A549 (cell line): ENCODE results near the gene FNIP2. TPM values are rescaled to one million over a fixed set of nuclear protein-coding genes. Genes with fewer than 3 reads are reported as not detected.

Experiments used
- ATAC-seq, 2 experiments: fragments of 200-7000 bp in 1 of 2; fragments of >200 bp in 1 of 2; cut with Nextera tagmentation in 1 of 2; cut with Tn5 transposase in 1 of 2; 3 replicates each; pipeline versions ENCODE4 v1.8.0 to v1.9.1; 2018 to 2020; ENCODE audit warnings: mild to moderate bottlenecking in 1 of 2, moderate library complexity in 1 of 2
- CTCF ChIA-PET: fragments of 300-600 bp; sonication (Branson Sonifier 250); formaldehyde crosslinking; extraction: SDS; loops from one replicate; lab custom pipeline; 2021; ENCODE audit warnings: antibody characterized with exemption, inconsistent platforms; lab: Yijun Ruan, JAX
- POLR2A ChIA-PET: fragments of 350-600 bp; formaldehyde crosslinking; extraction: SDS; loops from one replicate; lab custom pipeline; 2021; ENCODE audit warnings: antibody characterized with exemption, inconsistent platforms; lab: Yijun Ruan, JAX
- DNase-seq, 2 experiments: peaks; one replicate each; pipeline versions ENCODE4 v3.0.0 to v3.0.0-alpha.2; 2011 to 2016; ENCODE audit warnings: low read depth in 1 of 2, low spot score in 1 of 2
- FAIRE-seq: peaks from 2 replicates; lab custom pipeline; 2011; peaks lifted over from hg19 to GRCh38; lab: Jason Lieb, UNC
- H3K27ac ChIP-seq, 2 experiments: fragments of >200 bp; sonication (Bioruptor Twin); formaldehyde crosslinking; 3 replicates each; pipeline ENCODE4 v1.5.1; 2016 to 2017
- H3K4me1 ChIP-seq: fragments of >200 bp; sonication (Bioruptor Twin); formaldehyde crosslinking; 3 replicates; pipeline ENCODE4 v1.6.1; 2016
- H3K4me2 ChIP-seq: fragments of >200 bp; sonication (Bioruptor Twin); formaldehyde crosslinking; 3 replicates; pipeline ENCODE4 v1.6.1; 2016
- H3K4me3 ChIP-seq: fragments of >200 bp; sonication (Bioruptor Twin); formaldehyde crosslinking; 3 replicates; pipeline ENCODE4 v1.5.1; 2016
- H3K9me3 ChIP-seq: fragments of >200 bp; sonication (Bioruptor Twin); formaldehyde crosslinking; 3 replicates; pipeline ENCODE4 v1.6.1; 2016
- CTCF ChIP-seq: fragments of >200 bp; sonication (Bioruptor Twin); formaldehyde crosslinking; IDR thresholded peaks from 3 replicates; pipeline ENCODE4 v1.5.1; 2016
- ESRRA ChIP-seq: fragments of 150-350 bp; IDR thresholded peaks from 2 replicates; pipeline ENCODE4 v1.6.1; 2014; ENCODE audit warnings: mild to moderate bottlenecking, low read length, borderline replicate concordance
- FOXS1 ChIP-seq: fragments of 250-450 bp; sonication (Bioruptor Pico); IDR thresholded peaks from 2 replicates; pipeline ENCODE4 v1.5.0; 2020; ENCODE audit warnings: mild to moderate bottlenecking, moderate library complexity
- HDAC2 ChIP-seq: fragments of 200-600 bp; sonication (generic); IDR thresholded peaks from 2 replicates; pipeline ENCODE4 v1.6.1; 2016
- HES2 ChIP-seq: fragments of >200 bp; sonication (Bioruptor Twin); formaldehyde crosslinking; IDR thresholded peaks from 2 replicates; pipeline ENCODE4 v1.6.1; 2016
- JUN ChIP-seq, 2 experiments: fragments of >200 bp; sonication (Bioruptor Twin); formaldehyde crosslinking; IDR thresholded peaks; 2 replicates in 1 of 2; 3 replicates in 1 of 2; pipeline ENCODE4 v1.6.1; 2016 to 2017
- KDM1A ChIP-seq: fragments of 200-600 bp; sonication (generic); IDR thresholded peaks from 2 replicates; pipeline ENCODE4 v1.6.1; 2016; ENCODE audit warnings: low read depth, mild to moderate bottlenecking
- NPAS2 ChIP-seq: fragments of 250-450 bp; sonication (Bioruptor Pico); IDR thresholded peaks from 2 replicates; pipeline ENCODE4 v1.8.0; 2022; ENCODE audit warnings: mild to moderate bottlenecking, moderate library complexity, borderline replicate concordance
- PBX3 ChIP-seq: IDR thresholded peaks from 2 replicates; pipeline ENCODE4 v1.6.1; 2012
- PHF8 ChIP-seq: fragments of 200-600 bp; sonication (generic); IDR thresholded peaks from 2 replicates; pipeline ENCODE4 v1.6.1; 2016; ENCODE audit warnings: low read depth, mild to moderate bottlenecking, antibody characterized with exemption, moderate library complexity, borderline replicate concordance
- POLR2A ChIP-seq: IDR thresholded peaks from 2 replicates; pipeline ENCODE4 v1.6.1; 2012; ENCODE audit warnings: mild to moderate bottlenecking, low read length
- RFX5 ChIP-seq: fragments of 450-650 bp; IDR thresholded peaks from 2 replicates; pipeline ENCODE4 v1.7.1; 2014; ENCODE audit warnings: antibody characterized with exemption, mild to moderate bottlenecking, moderate library complexity
- SMC3 ChIP-seq: fragments of >200 bp; sonication (Bioruptor Twin); formaldehyde crosslinking; IDR thresholded peaks from 3 replicates; pipeline ENCODE4 v1.6.1; 2018; ENCODE audit warnings: inconsistent platforms
- SREBF2 ChIP-seq: fragments of 450-650 bp; IDR thresholded peaks from 2 replicates; pipeline ENCODE4 v1.6.1; 2014; ENCODE audit warnings: mild to moderate bottlenecking, moderate library complexity
- TFCP2L1 ChIP-seq: fragments of 250-450 bp; sonication (Bioruptor Pico); IDR thresholded peaks from 2 replicates; pipeline ENCODE4 v1.5.0; 2021; ENCODE audit warnings: mild to moderate bottlenecking
- WGBS: methylation state at CpG from one replicate; pipeline ENCODE4 v1.1.6; 2017; ENCODE audit errors: missing lambda C conversion rate; 5-methylcytosine and 5-hydroxymethylcytosine counted together
- polyA plus RNA-seq, 4 experiments: library from polyadenylated mRNA; depleted of rRNA in 3 of 4; stranded (reverse); fragments of >200 nt; fragmentation: RNase III in 1 of 4; extraction: RNeasy Plus Mini Kit Qiagen cat#74134 plus additional on column Dnase treatment in 1 of 4; gene quantifications; 2 replicates in 3 of 4; 3 replicates in 1 of 4; pipeline ENCODE4 v1.2.3, GENCODE V29; 2011 to 2017
- TF ChIP-seq, protein P1 (sequence below): IDR thresholded peaks from 2 replicates; pipeline ENCODE4 v1.6.1; 2012
- TF ChIP-seq, protein P2 (sequence below): fragments of 150-350 bp; IDR thresholded peaks from 2 replicates; pipeline ENCODE4 v1.6.1; 2014; ENCODE audit warnings: low read depth, mild to moderate bottlenecking, low read length
- TF ChIP-seq, protein P3 (sequence below): fragments of >200 bp; sonication (Bioruptor Twin); formaldehyde crosslinking; IDR thresholded peaks from 3 replicates; pipeline ENCODE4 v1.6.1; 2016

FNIP2 gene
- polyA plus RNA-seq, 2 of the 4 experiments (the other 2 are of a cell fraction), result 2.0 to 2.5 TPM

GRCh38 chr4:158891256-158891655 is 122.4 kb downstream of the FNIP2 start:
- no peak overlapping the region for H3K4me2 ChIP-seq
- ATAC-seq (no peak), FAIRE-seq (no peak), DNase-seq (no peak)
- H3K27ac ChIP-seq, result no peak overlapping the region
- peaks cover 6% of the 10 kb centered on the region; the same call in 1 of the 3 replicates for H3K4me1 ChIP-seq
- H3K4me3 ChIP-seq, result no peak overlapping the region
- POLR2A ChIA-PET, result no interaction called here
- no peaks in the 10 kb centered on the region for H3K9me3 ChIP-seq
- 95% methylated on average over 3 of the region's 3 CpGs for WGBS
- CTCF ChIA-PET, result interaction anchor here (0.6 kb wide), 1 partner anchor 285 kb away, joined by 4 read pairs; no protein-coding TSS in a partner anchor
- TF ChIP-seq, protein P1, sequence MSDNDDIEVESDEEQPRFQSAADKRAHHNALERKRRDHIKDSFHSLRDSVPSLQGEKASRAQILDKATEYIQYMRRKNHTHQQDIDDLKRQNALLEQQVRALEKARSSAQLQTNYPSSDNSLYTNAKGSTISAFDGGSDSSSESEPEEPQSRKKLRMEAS, result no peak
- TF ChIP-seq TFCP2L1 (CRISPR knock-in tag) (no peak), RFX5 (no peak), HDAC2 (no peak), PHF8 (no peak), FOXS1 (CRISPR knock-in tag) (no peak), NPAS2 (CRISPR knock-in tag) (no peak), SMC3 (no peak), PBX3 (no peak)
- TF ChIP-seq, protein P2, sequence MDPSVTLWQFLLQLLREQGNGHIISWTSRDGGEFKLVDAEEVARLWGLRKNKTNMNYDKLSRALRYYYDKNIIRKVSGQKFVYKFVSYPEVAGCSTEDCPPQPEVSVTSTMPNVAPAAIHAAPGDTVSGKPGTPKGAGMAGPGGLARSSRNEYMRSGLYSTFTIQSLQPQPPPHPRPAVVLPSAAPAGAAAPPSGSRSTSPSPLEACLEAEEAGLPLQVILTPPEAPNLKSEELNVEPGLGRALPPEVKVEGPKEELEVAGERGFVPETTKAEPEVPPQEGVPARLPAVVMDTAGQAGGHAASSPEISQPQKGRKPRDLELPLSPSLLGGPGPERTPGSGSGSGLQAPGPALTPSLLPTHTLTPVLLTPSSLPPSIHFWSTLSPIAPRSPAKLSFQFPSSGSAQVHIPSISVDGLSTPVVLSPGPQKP, result no peak
- TF ChIP-seq, protein P3, sequence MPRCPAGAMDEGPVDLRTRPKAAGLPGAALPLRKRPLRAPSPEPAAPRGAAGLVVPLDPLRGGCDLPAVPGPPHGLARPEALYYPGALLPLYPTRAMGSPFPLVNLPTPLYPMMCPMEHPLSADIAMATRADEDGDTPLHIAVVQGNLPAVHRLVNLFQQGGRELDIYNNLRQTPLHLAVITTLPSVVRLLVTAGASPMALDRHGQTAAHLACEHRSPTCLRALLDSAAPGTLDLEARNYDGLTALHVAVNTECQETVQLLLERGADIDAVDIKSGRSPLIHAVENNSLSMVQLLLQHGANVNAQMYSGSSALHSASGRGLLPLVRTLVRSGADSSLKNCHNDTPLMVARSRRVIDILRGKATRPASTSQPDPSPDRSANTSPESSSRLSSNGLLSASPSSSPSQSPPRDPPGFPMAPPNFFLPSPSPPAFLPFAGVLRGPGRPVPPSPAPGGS, result no peak

- FAIRE-seq (no peak), DNase-seq (no peak), ATAC-seq (no peak)
- Histone ChIP-seq H3K4me3 (no peak overlapping the region), H3K27ac (no peak overlapping the region), H3K9me3 (no peaks in the 10 kb centered on the region), H3K4me1 (peaks cover 10% of the 10 kb centered on the region; the same call in 1 of the 3 replicates), H3K4me2 (no peak overlapping the region)
- POLR2A ChIA-PET, result no interaction called here
- no peak for TF ChIP-seq PBX3
- TF ChIP-seq SREBF2, result no peak
- no peak for TF ChIP-seq HES2
- TF ChIP-seq JUN (IDR thresholded peaks at IDR 0.05), result no peak
- TF ChIP-seq POLR2A, result no peak
- no peak for TF ChIP-seq SMC3
- TF ChIP-seq, protein P1, result no peak
- no peak for TF ChIP-seq ESRRA
- no peak for TF ChIP-seq CTCF
- TF ChIP-seq KDM1A, result no peak
- TF ChIP-seq, protein P3, result no peak
- CTCF ChIA-PET, result interaction anchor here (0.7 to 1.6 kb wide), 2 partner anchors 10 to 38 kb away, joined by 3 read pairs; no protein-coding TSS in a partner anchor
- 85% methylated on average over 2 of the region's 2 CpGs for WGBS
Measured at GRCh38 chr4:158894826-158895225, 126.0 kb downstream of the FNIP2 start.
